B cell (primary cell): Measurements from ENCODE around the gene PDGFRB. TPM values are rescaled to one million over a fixed set of nuclear protein-coding genes. Genes with fewer than 3 reads are reported as not detected.

Source experiments
- ATAC-seq: fragments of 200-7000 bp; cut with Tn5 transposase; one replicate; pipeline ENCODE4 v1.10.0; 2021; ENCODE audit warnings: low read depth, mild to moderate bottlenecking, moderate number of reproducible peaks, moderate library complexity
- CTCF ChIA-PET: fragments of 350-600 bp; sonication (Branson Sonifier 250); formaldehyde crosslinking; loops from one replicate; lab custom pipeline; 2021; ENCODE audit warnings: antibody characterized with exemption, inconsistent platforms; lab: Charles Lee
- POLR2A ChIA-PET: fragments of 350-600 bp; sonication (Branson Sonifier 250); formaldehyde crosslinking; loops from one replicate; lab custom pipeline; 2021; ENCODE audit warnings: antibody characterized with exemption; lab: Charles Lee
- DNase-seq: peaks from one replicate; pipeline ENCODE4 v3.0.0; 2013
- H2AFZ ChIP-seq: 2 replicates; pipeline ENCODE4 v1.6.1; 2012; ENCODE audit warnings: mild to moderate bottlenecking, low read depth, low read length; ENCODE audit not compliant: insufficient read depth, poor library complexity, severe bottlenecking
- H3K27ac ChIP-seq, 2 donors: 1 replicate in 1 of 2; 2 replicates in 1 of 2; pipeline ENCODE4 v1.5.1; 2012 to 2013; ENCODE audit warnings: low read length in 2 of 2, mild to moderate bottlenecking in 2 of 2, moderate library complexity in 1 of 2
- H3K27me3 ChIP-seq, 4 experiments: fragments of 200-600 bp in 1 of 4; sonication (generic) in 1 of 4; replicated peaks in 1 of 4; 1 replicate in 2 of 4; 2 replicates in 2 of 4; pipeline versions ENCODE4 v1.6.1 to v1.7.0; 2013 to 2016; ENCODE audit warnings: low read length in 3 of 4, mild to moderate bottlenecking in 2 of 4, mixed read lengths in 1 of 4, moderate library complexity in 1 of 4; ENCODE audit not compliant: insufficient read depth in 4 of 4, control insufficient read depth in 3 of 4; ENCODE audit errors: control extremely low read depth in 1 of 4
- H3K36me3 ChIP-seq, 2 experiments: replicated peaks in 1 of 2; 1 replicate in 1 of 2; 2 replicates in 1 of 2; pipeline versions ENCODE4 v1.6.1 to v1.7.1; 2013; ENCODE audit warnings: low read length in 1 of 2; ENCODE audit not compliant: insufficient read depth in 2 of 2, control insufficient read depth in 1 of 2; ENCODE audit errors: control extremely low read depth in 1 of 2, extremely low read depth in 1 of 2
- H3K4me1 ChIP-seq, 2 donors: fragments of 200-600 bp in 1 of 2; sonication (generic) in 1 of 2; 1 replicate in 1 of 2; 2 replicates in 1 of 2; pipeline versions ENCODE4 v1.5.1 to v1.6.1; 2013 to 2017; ENCODE audit warnings: low read length in 2 of 2; ENCODE audit not compliant: control insufficient read depth in 2 of 2, insufficient read depth in 2 of 2
- H3K4me2 ChIP-seq: replicated peaks from 2 replicates; pipeline ENCODE3; 2012; ENCODE audit warnings: mild to moderate bottlenecking, low read depth, low read length; ENCODE audit not compliant: poor library complexity, severe bottlenecking
- H3K4me3 ChIP-seq, 5 experiments: fragments of 200-600 bp in 1 of 5; sonication (generic) in 1 of 5; 1 replicate in 3 of 5; 2 replicates in 2 of 5; pipeline versions ENCODE4 v1.5.1 to v1.7.0; 2011 to 2016; ENCODE audit warnings: low read length in 4 of 5, mild to moderate bottlenecking in 4 of 5, low read depth in 2 of 5, control low read depth in 1 of 5, moderate library complexity in 1 of 5; ENCODE audit not compliant: insufficient read depth in 1 of 5; ENCODE audit errors: control extremely low read depth in 1 of 5, extremely low read depth in 1 of 5
- H3K79me2 ChIP-seq: fragments of 200-600 bp; sonication (generic); one replicate; pipeline ENCODE4 v1.6.0; 2016; ENCODE audit warnings: low read length; ENCODE audit not compliant: control insufficient read depth, insufficient read depth
- H3K9ac ChIP-seq: fragments of 200-600 bp; sonication (generic); 2 replicates; pipeline ENCODE4 v1.6.1; 2017; ENCODE audit warnings: mild to moderate bottlenecking, low read length, moderate library complexity
- H3K9me3 ChIP-seq, 3 donors: one replicate each; pipeline versions ENCODE4 v1.6.1 to v1.7.1; 2013; ENCODE audit warnings: low read length in 2 of 3; ENCODE audit not compliant: control insufficient read depth in 2 of 3, insufficient read depth in 1 of 3; ENCODE audit errors: control extremely low read depth in 1 of 3
- H4K20me1 ChIP-seq: 2 replicates; pipeline ENCODE4 v1.6.0; 2012; ENCODE audit warnings: mild to moderate bottlenecking, low read length; ENCODE audit not compliant: insufficient read depth, control insufficient read depth, poor library complexity, severe bottlenecking
- H3K27ac Mint-ChIP-seq: one replicate; pipeline ENCODE4 v1.8.0; 2021; ENCODE audit warnings: mixed read lengths
- H3K27me3 Mint-ChIP-seq: one replicate; pipeline ENCODE4 v1.8.0; 2021; ENCODE audit warnings: mixed read lengths
- H3K4me1 Mint-ChIP-seq: one replicate; pipeline ENCODE4 v1.8.0; 2021; ENCODE audit warnings: mixed read lengths
- H3K4me3 Mint-ChIP-seq: one replicate; pipeline ENCODE4 v1.8.0; 2021; ENCODE audit warnings: mixed read lengths
- H3K9me3 Mint-ChIP-seq: one replicate; pipeline ENCODE4 v1.8.0; 2022; ENCODE audit warnings: mixed read lengths; ENCODE audit not compliant: insufficient read depth
- CTCF ChIP-seq: fragments of 200-600 bp; IDR thresholded peaks from one replicate; pipeline ENCODE4 v1.8.0; 2022; ENCODE audit warnings: antibody characterized with exemption, mild to moderate bottlenecking
- EZH2 ChIP-seq: IDR thresholded peaks from 2 replicates; pipeline ENCODE4 v1.6.1; 2012; ENCODE audit warnings: borderline replicate concordance, low read depth, mild to moderate bottlenecking, moderate library complexity, low read length; ENCODE audit not compliant: insufficient read depth, poor library complexity, severe bottlenecking
- WGBS: methylation state at CpG from one replicate; pipeline ENCODE4 v1.1.5; 2013; ENCODE audit warnings: missing lambda C conversion rate; ENCODE audit not compliant: insufficient coverage; 5-methylcytosine and 5-hydroxymethylcytosine counted together
- intact Hi-C: fragments of 100-400 bp; cut with micrococcal nuclease; formaldehyde crosslinking; loops from one replicate; pipeline ENCODE4 v1.10.0; 2022
- polyA plus RNA-seq: library from polyadenylated mRNA; depleted of rRNA; stranded (reverse); fragments of >200 nt; gene quantifications from 2 replicates; pipeline ENCODE4 v1.2.3, GENCODE V29; 2012
- total RNA-seq, 2 donors: library from RNA; stranded (reverse); fragments of 120-200 nt in 1 of 2; gene quantifications; 1 replicate in 1 of 2; 2 replicates in 1 of 2; pipeline versions ENCODE4 v1.2.3 to v1.2.4, GENCODE V29; 2013 to 2022

The PDGFRB gene
- total and polyA plus RNA-seq, 2 donors (not counting 1 experiment from before 2014, with no cell fraction given): 0.42 to 3.6 TPM

GRCh38 chr5:150112201-150113046 lies 43.2 kb downstream of the PDGFRB start:
- ChIA-PET POLR2A (no interaction called here), CTCF (no interaction called here)
- no peak for TF ChIP-seq EZH2
- no peak for TF ChIP-seq CTCF
- no peaks in the 10 kb centered on the region for H3K36me3 ChIP-seq
- Mint-ChIP-seq H3K27ac (no peak overlapping the region), H3K27me3 (peaks cover 18% of the 10 kb centered on the region), H3K4me3 (no peak overlapping the region), H3K4me1 (no peaks in the 10 kb centered on the region), H3K9me3 (no peaks in the 10 kb centered on the region)
- H3K4me2 ChIP-seq: no peak overlapping the region
- no peaks in the 10 kb centered on the region for H4K20me1 ChIP-seq
- intact Hi-C loops: no loop called here
- 74% methylated on average over 5 of the region's 6 CpGs for WGBS
- H3K79me2 ChIP-seq: no peaks in the 10 kb centered on the region
- H3K9ac ChIP-seq: no peak overlapping the region
- no peaks in the 10 kb centered on the region for H3K27me3 ChIP-seq
- DNase-seq (no peak), ATAC-seq (no peak)
- no peak overlapping the region for H3K4me3 ChIP-seq
- H3K4me1 ChIP-seq: no peaks in the 10 kb centered on the region
- no peak overlapping the region for H3K27ac ChIP-seq
- H2AFZ ChIP-seq: no peak overlapping the region
- peaks cover 0 to 5% (median 0%) of the 10 kb centered on the region in 3 donors for H3K9me3 ChIP-seq

GRCh38 chr5:150111122-150111521 lies 44.5 kb downstream of the PDGFRB start:
- ATAC-seq: no peak
- no peak overlapping the region for H3K4me2 ChIP-seq
- H3K27me3 ChIP-seq: no peaks in the 10 kb centered on the region
- no peak overlapping the region for H3K9ac ChIP-seq
- no peak for TF ChIP-seq EZH2
- TF ChIP-seq CTCF: no peak
- no peak overlapping the region for H3K4me3 Mint-ChIP-seq
- no peak overlapping the region for H2AFZ ChIP-seq
- 86% methylated on average over 5 of the region's 8 CpGs for WGBS
- no peaks in the 10 kb centered on the region for H3K4me1 ChIP-seq
- DNase-seq: no peak
- no peak overlapping the region for H3K27ac ChIP-seq
- no peaks in the 10 kb centered on the region for H3K36me3 ChIP-seq
- no peaks in the 10 kb centered on the region for H3K79me2 ChIP-seq
- intact Hi-C loops: no loop called here
- ChIA-PET CTCF (no interaction called here), POLR2A (no interaction called here)
- H3K27ac Mint-ChIP-seq: no peak overlapping the region
- no peaks in the 10 kb centered on the region for H3K4me1 Mint-ChIP-seq
- H3K9me3 Mint-ChIP-seq: no peaks in the 10 kb centered on the region
- no peak overlapping the region for H3K4me3 ChIP-seq
- H3K27me3 Mint-ChIP-seq: peaks cover 18% of the 10 kb centered on the region
- H4K20me1 ChIP-seq: no peaks in the 10 kb centered on the region
- peaks cover 0 to 5% (median 0%) of the 10 kb centered on the region in 3 donors for H3K9me3 ChIP-seq
